ENCODE results near the gene SULT1A3.

DNA sequence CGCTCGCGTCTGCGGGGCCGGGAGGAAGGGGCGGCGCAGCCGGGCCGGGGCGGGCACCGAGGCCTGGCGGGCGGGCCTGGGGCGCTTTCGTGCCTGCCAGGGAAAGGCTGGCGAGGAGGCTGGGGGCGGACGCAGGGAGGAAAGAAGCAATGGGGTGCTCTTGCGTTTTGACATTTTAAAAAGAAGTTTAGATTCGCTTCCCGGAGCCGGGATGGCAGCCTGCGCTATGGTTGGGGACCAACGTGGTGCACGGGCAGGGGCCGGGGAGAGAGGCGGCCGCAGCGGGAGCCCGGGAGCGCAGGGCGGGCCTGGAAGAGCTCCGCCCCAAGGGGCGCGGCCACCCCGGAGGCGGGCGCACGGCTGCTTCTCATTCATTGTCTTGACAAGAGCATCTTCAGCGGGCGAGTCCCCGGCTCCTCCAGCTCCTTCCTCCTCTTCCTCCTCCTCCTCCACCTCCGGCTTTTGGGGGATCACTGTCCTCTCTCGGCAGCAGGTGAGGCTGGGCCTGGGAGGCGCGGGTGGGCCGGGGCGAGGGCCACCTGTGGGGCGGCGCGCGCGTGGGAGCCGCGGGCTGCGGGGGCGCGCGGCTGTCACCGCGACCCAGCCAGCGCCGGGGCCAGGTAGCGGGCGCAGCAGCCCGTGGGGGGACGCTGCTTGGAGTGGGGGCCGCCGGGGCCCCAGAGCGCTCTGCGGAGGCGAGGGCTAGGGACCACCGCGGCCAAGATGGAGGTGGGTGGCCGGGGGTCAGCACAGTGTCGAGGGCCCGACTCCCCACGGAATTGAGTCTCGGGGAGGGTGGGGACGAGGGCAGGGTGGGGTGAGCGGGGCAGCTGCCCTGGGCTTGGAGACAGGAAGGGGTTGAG is 15.6 kb upstream of the SULT1A3 start, which contains the start of gene CORO1A:
- TF ChIP-seq POLR2A (IDR thresholded peaks at IDR 0.05; ENCODE audit: low read depth, low read length), result peak; percentile 59; the same call in 1 of the 2 replicates
- peak; percentile 90 for TF ChIP-seq TAF1 (IDR thresholded peaks at IDR 0.05; ENCODE audit: low read depth, low read length)
- peak; percentile 80 for TF ChIP-seq POLR2AphosphoS5 (IDR thresholded peaks at IDR 0.05; ENCODE audit: low read depth, low read length)
- no peak for TF ChIP-seq SPI1 (IDR thresholded peaks at IDR 0.05; ENCODE audit: low read depth, low read length)
- peak; percentile 68; the same call in 1 of the 2 replicates for TF ChIP-seq POU2F2 (IDR thresholded peaks at IDR 0.05; ENCODE audit: low read depth, low read length)

Measured in GM12891 (cell line).